Lower leg skin (tissue), 3 donors: ENCODE results near the gene NLGN4Y.

Experiments used
- CTCF ChIP-seq, 3 donors: fragments of 450-650 bp; IDR thresholded peaks; one replicate each; pipeline ENCODE4 v1.5.1; 2016; ENCODE audit warnings: antibody characterized with exemption in 3 of 3, mild to moderate bottlenecking in 3 of 3, moderate library complexity in 2 of 3
- POLR2A ChIP-seq, 2 donors: fragments of 450-650 bp; IDR thresholded peaks; one replicate each; pipeline ENCODE4 v1.6.1; 2016 to 2017; ENCODE audit warnings: antibody characterized with exemption in 2 of 2, mild to moderate bottlenecking in 1 of 2, moderate library complexity in 1 of 2

DNA sequence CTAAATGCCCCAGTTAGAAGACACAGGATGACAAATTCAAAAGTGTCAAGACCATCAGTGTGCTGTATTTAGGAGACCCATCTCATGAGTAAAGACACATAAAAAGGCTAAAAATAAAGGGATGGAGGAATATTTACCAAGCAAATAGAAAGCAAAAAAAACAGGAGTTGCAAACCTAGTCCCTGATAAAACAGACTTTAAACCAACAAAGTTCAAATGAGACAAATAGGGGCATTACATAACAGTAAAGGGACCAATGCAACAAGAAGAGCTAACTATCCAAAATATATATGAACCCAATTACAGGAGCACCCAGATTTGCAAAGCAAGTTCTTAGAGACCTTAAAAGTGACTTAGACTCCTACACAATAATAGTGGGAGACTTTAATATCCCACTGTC, 336.1 kb downstream of the NLGN4Y start:
- no peak for TF ChIP-seq CTCF (IDR thresholded peaks at IDR 0.05)
- TF ChIP-seq POLR2A (IDR thresholded peaks at IDR 0.05): no peak
